Brain microvascular endothelial cell (primary cell): ENCODE results near the gene ZFY.

ENCODE experiments used
- DNase-seq: peaks from one replicate; pipeline ENCODE4 v3.0.0-alpha.2; 2020
- H3K27ac ChIP-seq: fragments of 250-450 bp; sonication (Bioruptor Pico); 2 replicates; pipeline ENCODE4 v1.5.1; 2020; ENCODE audit warnings: mild to moderate bottlenecking, moderate library complexity
- H3K27me3 ChIP-seq: fragments of 250-450 bp; sonication (Bioruptor Pico); replicated peaks from 2 replicates; pipeline ENCODE4 v1.5.1; 2020; ENCODE audit warnings: mild to moderate bottlenecking
- H3K36me3 ChIP-seq: fragments of 250-450 bp; sonication (Bioruptor Pico); replicated peaks from 2 replicates; pipeline ENCODE4 v1.5.1; 2020; ENCODE audit warnings: mild to moderate bottlenecking
- H3K4me3 ChIP-seq: 2 replicates; pipeline ENCODE4 v1.5.1; 2011; ENCODE audit warnings: low read depth, mild to moderate bottlenecking, control low read depth, low read length, moderate library complexity
- in situ Hi-C: cut with HindIII; loops from 2 replicates; pipeline ENCODE4 v1.10.0; 2017; ENCODE audit warnings: low sequenced_read_pairs, low pct_ligation_motif_present
- TF ChIP-seq, protein P1 (sequence below): IDR thresholded peaks from 2 replicates; pipeline ENCODE4 v1.5.1; 2011; ENCODE audit warnings: low read depth, mild to moderate bottlenecking, moderate library complexity, low read length, control low read depth, inconsistent platforms; ENCODE audit errors: missing control alignments

ZFY gene

GRCh38 chrY:2896050-2896449 is 39.1 kb upstream of the ZFY start:
- no peaks in the 10 kb centered on the region for H3K27me3 ChIP-seq
- no peaks in the 10 kb centered on the region for H3K36me3 ChIP-seq
- DNase-seq = no peak
- in situ Hi-C loops = no loop called here
- H3K4me3 ChIP-seq = no peak overlapping the region
- H3K27ac ChIP-seq = no peak overlapping the region
- TF ChIP-seq, protein P1, sequence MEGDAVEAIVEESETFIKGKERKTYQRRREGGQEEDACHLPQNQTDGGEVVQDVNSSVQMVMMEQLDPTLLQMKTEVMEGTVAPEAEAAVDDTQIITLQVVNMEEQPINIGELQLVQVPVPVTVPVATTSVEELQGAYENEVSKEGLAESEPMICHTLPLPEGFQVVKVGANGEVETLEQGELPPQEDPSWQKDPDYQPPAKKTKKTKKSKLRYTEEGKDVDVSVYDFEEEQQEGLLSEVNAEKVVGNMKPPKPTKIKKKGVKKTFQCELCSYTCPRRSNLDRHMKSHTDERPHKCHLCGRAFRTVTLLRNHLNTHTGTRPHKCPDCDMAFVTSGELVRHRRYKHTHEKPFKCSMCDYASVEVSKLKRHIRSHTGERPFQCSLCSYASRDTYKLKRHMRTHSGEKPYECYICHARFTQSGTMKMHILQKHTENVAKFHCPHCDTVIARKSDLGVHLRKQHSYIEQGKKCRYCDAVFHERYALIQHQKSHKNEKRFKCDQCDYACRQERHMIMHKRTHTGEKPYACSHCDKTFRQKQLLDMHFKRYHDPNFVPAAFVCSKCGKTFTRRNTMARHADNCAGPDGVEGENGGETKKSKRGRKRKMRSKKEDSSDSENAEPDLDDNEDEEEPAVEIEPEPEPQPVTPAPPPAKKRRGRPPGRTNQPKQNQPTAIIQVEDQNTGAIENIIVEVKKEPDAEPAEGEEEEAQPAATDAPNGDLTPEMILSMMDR = no peak

DNA sequence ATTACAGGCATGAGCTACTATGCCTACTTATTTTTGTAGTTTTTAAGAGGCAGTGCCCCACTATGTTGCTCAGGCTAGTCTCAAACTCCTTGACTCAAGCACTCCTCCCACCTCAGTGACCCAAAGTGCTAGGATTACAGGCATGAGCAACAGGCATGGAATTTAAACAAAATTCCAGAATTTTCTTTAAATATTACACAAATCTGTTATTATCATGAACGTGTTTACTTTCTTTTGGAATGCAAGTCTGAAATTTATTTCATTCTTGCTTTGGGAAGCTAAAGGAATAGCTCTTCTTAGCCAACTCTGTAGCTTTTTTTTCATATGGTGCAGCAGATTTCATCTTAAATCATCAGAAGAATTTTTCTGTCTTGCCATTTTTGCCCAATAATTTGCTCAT is 27.8 kb upstream of the ZFY start:
- no peak for DNase-seq
- in situ Hi-C loops = no loop called here

DNA sequence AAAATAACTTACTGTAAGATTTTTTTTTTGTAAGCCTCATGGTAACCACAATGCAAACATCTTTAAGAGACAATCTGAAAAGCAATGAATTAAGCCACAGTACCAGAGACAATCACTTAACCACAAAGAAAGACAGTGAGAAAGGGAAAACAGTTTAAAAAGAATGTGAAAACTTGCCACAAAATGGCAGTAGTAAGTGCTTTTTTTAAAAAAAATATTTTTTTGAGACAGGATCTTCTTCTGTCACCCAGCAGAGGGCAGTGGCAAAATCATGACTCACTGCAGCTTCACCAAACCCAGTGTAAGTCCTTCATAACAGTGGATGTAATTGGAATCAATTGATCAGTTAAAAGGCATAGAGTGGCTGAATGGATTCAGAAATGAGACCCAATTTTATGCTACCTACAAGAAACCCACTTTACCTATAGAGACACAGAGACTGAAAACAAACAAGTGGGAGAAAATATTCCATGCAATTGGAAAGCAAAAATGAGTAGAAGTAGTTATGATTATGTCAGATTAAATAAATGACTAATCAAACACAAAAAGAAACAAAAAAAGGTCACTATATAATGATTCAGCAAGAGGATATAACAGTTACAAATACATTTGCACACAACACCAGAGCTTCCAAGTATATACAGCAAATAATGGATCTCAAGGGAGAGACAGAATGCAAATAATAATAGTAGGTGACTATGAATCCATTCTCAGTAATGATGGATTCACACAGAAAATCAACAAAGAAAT is 21.9 kb upstream of the ZFY start:
- TF ChIP-seq, protein P1 = no peak
- DNase-seq = no peak

More for the DNA sequence above, 27.8 kb upstream of the ZFY start:
- H3K27ac ChIP-seq = no peak overlapping the region
- H3K36me3 ChIP-seq = no peaks in the 10 kb centered on the region
- no peak overlapping the region for H3K4me3 ChIP-seq
- TF ChIP-seq, protein P1 = no peak
- no peaks in the 10 kb centered on the region for H3K27me3 ChIP-seq

GRCh38 chrY:2934078-2934477 is 1.1 kb upstream of the ZFY start:
- Histone ChIP-seq H3K27ac (no peak overlapping the region), H3K4me3 (no peak overlapping the region), H3K27me3 (no peaks in the 10 kb centered on the region), H3K36me3 (no peaks in the 10 kb centered on the region)
- no peak for DNase-seq
- in situ Hi-C loops = no loop called here
- TF ChIP-seq, protein P1 = no peak

More for the DNA sequence above, 21.9 kb upstream of the ZFY start:
- in situ Hi-C loops = no loop called here
- Histone ChIP-seq H3K36me3 (no peaks in the 10 kb centered on the region), H3K27me3 (no peaks in the 10 kb centered on the region), H3K27ac (no peak overlapping the region), H3K4me3 (no peak overlapping the region)

DNA sequence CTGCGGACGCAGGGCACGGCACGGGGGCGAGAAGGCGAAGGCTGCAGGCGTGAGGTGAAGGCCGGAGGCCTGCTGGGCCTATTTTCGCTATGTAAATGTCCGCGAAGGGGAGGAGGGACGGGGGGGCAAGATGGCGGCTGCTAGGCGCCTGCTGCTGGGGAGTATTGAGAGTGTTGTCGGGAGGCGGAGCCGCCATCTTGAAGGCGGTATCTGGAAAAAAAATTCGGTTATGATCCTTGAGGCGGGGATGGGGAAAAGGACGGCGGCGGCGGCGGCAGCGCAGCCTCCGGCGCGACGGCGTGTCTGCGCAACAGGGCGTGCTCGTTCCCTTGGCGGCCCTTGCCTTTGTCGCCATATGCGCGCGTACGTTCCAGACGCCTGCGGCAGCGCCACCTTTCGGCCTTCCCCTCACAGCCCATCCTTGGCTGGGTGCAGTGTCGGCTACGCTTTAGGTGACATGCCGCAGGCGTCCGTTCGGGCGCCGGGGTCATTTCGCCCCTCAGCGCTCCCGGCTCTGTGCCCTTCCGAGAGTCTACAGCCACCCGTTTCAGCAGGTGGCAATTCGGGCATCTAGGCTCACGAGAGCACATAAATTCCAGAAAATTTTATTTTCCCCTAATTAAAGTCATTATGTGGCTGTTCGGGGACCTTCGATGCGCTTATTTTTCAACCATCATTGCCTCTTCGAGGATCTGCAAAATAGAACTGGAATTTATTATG is 695 bp downstream of the ZFY start:
- peak; percentile 0 for DNase-seq
- Histone ChIP-seq H3K27me3 (no peaks in the 10 kb centered on the region), H3K4me3 (no peak overlapping the region), H3K27ac (no peak overlapping the region), H3K36me3 (no peaks in the 10 kb centered on the region)
- TF ChIP-seq, protein P1 = no peak
- in situ Hi-C loops = no loop called here
